K562 (cell line): ENCODE data around the gene RPRD1B. TPM values are rescaled to one million over a fixed set of nuclear protein-coding genes. Genes with fewer than 3 reads are reported as not detected.

ENCODE experiments used
- CREBBP ChIP-seq: IDR thresholded peaks from one replicate; pipeline ENCODE4 v1.6.1; 2012; ENCODE audit warnings: low read depth, mild to moderate bottlenecking, control low read depth, inconsistent platforms, low read length
- DNMT1 ChIP-seq: fragments of 450-650 bp; IDR thresholded peaks from 2 replicates; pipeline ENCODE4 v1.6.1; 2016; ENCODE audit warnings: antibody characterized with exemption, mild to moderate bottlenecking
- ESRRB ChIP-seq: fragments of 250-450 bp; sonication (Bioruptor Pico); IDR thresholded peaks from 2 replicates; pipeline ENCODE4 v1.5.0; 2020; ENCODE audit warnings: mild to moderate bottlenecking, moderate library complexity, borderline replicate concordance
- FOXK1 ChIP-seq: sonication (generic); formaldehyde crosslinking; IDR thresholded peaks from 2 replicates; pipeline ENCODE4 v1.8.0; 2022; ENCODE audit warnings: missing genetic modification reagents, mild to moderate bottlenecking, borderline replicate concordance
- GABPB1 ChIP-seq: sonication (generic); formaldehyde crosslinking; IDR thresholded peaks from 2 replicates; pipeline ENCODE4 v1.8.0; 2022; ENCODE audit warnings: mild to moderate bottlenecking, missing genetic modification reagents
- GTF2E2 ChIP-seq: fragments of 200-800 bp; sonication (Bioruptor generic); IDR thresholded peaks from 2 replicates; pipeline ENCODE4 v1.6.1; 2016; ENCODE audit warnings: missing genetic modification characterization, missing compliant biosample characterization
- HDGF ChIP-seq: fragments of 450-650 bp; IDR thresholded peaks from 2 replicates; pipeline ENCODE4 v1.6.1; 2016
- JUN ChIP-seq, 2 experiments: sonication (generic) in 1 of 2; formaldehyde crosslinking in 1 of 2; IDR thresholded peaks; 2 replicates each; pipeline versions ENCODE4 v1.6.1 to v1.8.0; 2012 to 2022; ENCODE audit warnings: borderline replicate concordance in 2 of 2, mild to moderate bottlenecking in 2 of 2, improper control_type of control experiment in 1 of 2, low read depth in 1 of 2, low read length in 1 of 2, missing genetic modification reagents in 1 of 2
- KAT2B ChIP-seq: IDR thresholded peaks from one replicate; pipeline ENCODE4 v1.6.1; 2012; ENCODE audit warnings: low read depth, mild to moderate bottlenecking, control low read depth, inconsistent platforms, low read length, moderate library complexity
- L3MBTL2 ChIP-seq: fragments of 450-650 bp; IDR thresholded peaks from 2 replicates; pipeline ENCODE4 v1.6.1; 2016; ENCODE audit warnings: mild to moderate bottlenecking, moderate library complexity
- MAFK ChIP-seq: IDR thresholded peaks from 2 replicates; pipeline ENCODE4 v1.6.1; 2011; ENCODE audit warnings: low read length, improper control_type of control experiment
- MAZ ChIP-seq, 2 experiments: fragments of 450-650 bp in 1 of 2; sonication (generic) in 1 of 2; formaldehyde crosslinking; IDR thresholded peaks in 1 of 2; conservative IDR thresholded peaks in 1 of 2; 2 replicates each; pipeline versions ENCODE4 v1.4.0 to v1.5.0; 2020; ENCODE audit warnings: mild to moderate bottlenecking in 1 of 2, missing genetic modification reagents in 1 of 2
- POLR2G ChIP-seq: fragments of 200-400 bp; formaldehyde crosslinking; IDR thresholded peaks from 2 replicates; pipeline ENCODE4 v1.6.1; 2017; ENCODE audit warnings: low read depth, mild to moderate bottlenecking, antibody characterized with exemption, low read length, moderate library complexity
- SNRNP70 ChIP-seq: fragments of 200-400 bp; formaldehyde crosslinking; optimal IDR thresholded peaks from 2 replicates; pipeline ENCODE3; 2017; ENCODE audit warnings: low read depth, low read length
- SREBF1 ChIP-seq: fragments of 150-350 bp; IDR thresholded peaks from 2 replicates; pipeline ENCODE4 v1.6.1; 2014; ENCODE audit warnings: antibody characterized with exemption, low read depth, low read length, borderline replicate concordance
- TAL1 ChIP-seq: fragments of 450-650 bp; IDR thresholded peaks from 2 replicates; pipeline ENCODE4 v1.6.1; 2016; ENCODE audit warnings: mild to moderate bottlenecking
- TBP ChIP-seq: optimal IDR thresholded peaks from 2 replicates; pipeline ENCODE3; 2011; ENCODE audit warnings: low read depth, low read length, improper control_type of control experiment
- ZBTB7A ChIP-seq: IDR thresholded peaks from 2 replicates; pipeline ENCODE4 v1.6.1; 2011; ENCODE audit warnings: low read depth, mild to moderate bottlenecking, low read length, moderate library complexity, borderline replicate concordance; ENCODE audit not compliant: control insufficient read depth
- ZNF232 ChIP-seq: sonication (generic); formaldehyde crosslinking; IDR thresholded peaks from 2 replicates; pipeline ENCODE4 v1.8.0; 2022; ENCODE audit warnings: mild to moderate bottlenecking, missing genetic modification reagents
- polyA plus RNA-seq, 8 experiments: library from polyadenylated mRNA; depleted of rRNA in 4 of 8; stranded (reverse) in 5 of 8; unstranded in 3 of 8; fragments of >200 nt; fragmentation: Nextera tagmentation in 2 of 8; fragmentation: Illumina TruSeq in 1 of 8; extraction: Ambion mirVana in 2 of 8; extraction: Trizol in 1 of 8; gene quantifications; 2 replicates each; pipeline versions ENCODE4 v1.2.1 to v1.2.3, GENCODE V29; 2011 to 2014; ENCODE audit warnings: inconsistent platforms in 1 of 8, missing spikeins in 1 of 8
- total RNA-seq, 7 experiments: library from RNA; depleted of rRNA in 6 of 7; stranded (reverse); fragments of >200 nt in 6 of 7; fragmentation: Illumina TruSeq in 2 of 7; extraction: Trizol in 2 of 7; gene quantifications; 2 replicates each; pipeline versions ENCODE4 v1.2.1 to v1.2.3, GENCODE V29; 2011 to 2021; ENCODE audit warnings: low replicate concordance in 1 of 7
- TF ChIP-seq, protein P1 (sequence below): fragments of 250-450 bp; sonication (Bioruptor Pico); IDR thresholded peaks from 2 replicates; pipeline ENCODE4 v1.5.0; 2021
- TF ChIP-seq, protein P2 (sequence below): fragments of 450-650 bp; IDR thresholded peaks from 2 replicates; pipeline ENCODE4 v1.6.1; 2016
- TF ChIP-seq, protein P3 (sequence below): sonication (generic); formaldehyde crosslinking; IDR thresholded peaks from 2 replicates; pipeline ENCODE4 v1.8.1; 2023; ENCODE audit warnings: mild to moderate bottlenecking, missing genetic modification reagents

The RPRD1B gene
- total and polyA plus RNA-seq, 9 of the 15 experiments (the other 6 are each of a cell fraction or from before 2014, with no cell fraction given), result 5.5 to 43.0 (median 24.4) TPM

DNA sequence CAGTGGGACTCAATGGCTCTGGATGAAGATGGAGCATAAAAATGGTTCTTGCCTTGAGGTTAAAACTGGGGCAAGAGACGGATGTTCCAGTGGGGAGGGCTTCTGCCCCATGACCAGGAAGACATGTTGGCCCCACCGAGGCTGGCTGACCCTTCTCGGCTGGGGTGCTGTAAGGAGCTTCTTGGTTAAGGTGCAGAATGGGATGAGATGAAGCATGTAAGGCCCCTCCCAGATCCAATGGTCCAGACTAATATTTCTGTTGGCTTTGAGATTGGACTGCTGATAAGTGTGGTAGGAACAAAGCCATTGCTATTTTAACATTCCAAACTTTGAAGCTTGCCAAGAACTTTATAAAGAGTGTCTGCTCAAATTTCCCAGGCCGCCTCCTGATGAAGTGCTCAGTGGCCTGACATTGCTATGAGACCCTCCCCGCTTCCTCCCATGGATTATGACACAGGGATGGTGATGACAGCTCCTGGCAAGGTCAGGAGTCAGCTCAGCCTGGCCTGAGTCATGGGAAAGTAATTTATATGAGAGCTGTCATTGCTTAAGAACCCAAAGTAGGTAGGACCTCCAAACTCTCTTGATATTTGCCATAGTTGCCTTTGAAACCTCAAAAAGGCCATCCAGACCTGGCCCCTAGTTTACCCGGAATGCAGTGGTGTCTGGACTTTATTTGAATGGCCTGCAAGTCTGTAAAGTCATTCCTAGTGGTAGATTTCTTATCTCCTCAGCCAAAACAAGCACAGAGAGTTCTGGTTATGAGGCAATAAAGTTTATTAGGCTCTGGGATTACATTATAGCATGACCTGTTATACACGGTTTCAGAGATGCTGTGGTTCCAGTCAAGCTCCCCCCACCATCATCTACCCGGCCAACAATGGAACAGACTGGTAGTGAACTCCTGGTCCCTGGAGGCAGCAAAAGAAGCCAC lies 76.3 kb downstream of the RPRD1B start (continued):
- TF ChIP-seq, protein P1, sequence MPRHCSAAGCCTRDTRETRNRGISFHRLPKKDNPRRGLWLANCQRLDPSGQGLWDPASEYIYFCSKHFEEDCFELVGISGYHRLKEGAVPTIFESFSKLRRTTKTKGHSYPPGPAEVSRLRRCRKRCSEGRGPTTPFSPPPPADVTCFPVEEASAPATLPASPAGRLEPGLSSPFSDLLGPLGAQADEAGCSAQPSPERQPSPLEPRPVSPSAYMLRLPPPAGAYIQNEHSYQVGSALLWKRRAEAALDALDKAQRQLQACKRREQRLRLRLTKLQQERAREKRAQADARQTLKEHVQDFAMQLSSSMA (CRISPR knock-in tag), result no peak
- no peak for TF ChIP-seq GABPB1 (CRISPR knock-in tag)
- TF ChIP-seq GTF2E2, result no peak
- TF ChIP-seq MAZ (CRISPR knock-in tag; conservative IDR thresholded peaks at IDR 0.05 in 1 of 2, IDR thresholded peaks at IDR 0.05 in 1 of 2), result peak in 1 of 2 experiments; percentile 56; a peak in 2 of 4 replicates
- TF ChIP-seq POLR2G, result no peak
- no peak for TF ChIP-seq ZNF232 (CRISPR knock-in tag)
- TF ChIP-seq SREBF1, result 0 out of 2 replicates have a peak, but pooled peaks have one; percentile 28
- TF ChIP-seq CREBBP, result no peak
- TF ChIP-seq ZBTB7A, result peak; percentile 34; the same call in 1 of the 2 replicates
- no peak for TF ChIP-seq FOXK1
- TF ChIP-seq JUN (IDR thresholded peaks at IDR 0.05; ENCODE audit: borderline replicate concordance, low read depth, low read length), result peak; percentile 79; the same call in 1 of the 2 replicates
- 0 out of 2 replicates have a peak, but pooled peaks have one; percentile 22 for TF ChIP-seq JUN (CRISPR knock-in tag; IDR thresholded peaks at IDR 0.05; ENCODE audit: borderline replicate concordance)
- TF ChIP-seq, protein P2, sequence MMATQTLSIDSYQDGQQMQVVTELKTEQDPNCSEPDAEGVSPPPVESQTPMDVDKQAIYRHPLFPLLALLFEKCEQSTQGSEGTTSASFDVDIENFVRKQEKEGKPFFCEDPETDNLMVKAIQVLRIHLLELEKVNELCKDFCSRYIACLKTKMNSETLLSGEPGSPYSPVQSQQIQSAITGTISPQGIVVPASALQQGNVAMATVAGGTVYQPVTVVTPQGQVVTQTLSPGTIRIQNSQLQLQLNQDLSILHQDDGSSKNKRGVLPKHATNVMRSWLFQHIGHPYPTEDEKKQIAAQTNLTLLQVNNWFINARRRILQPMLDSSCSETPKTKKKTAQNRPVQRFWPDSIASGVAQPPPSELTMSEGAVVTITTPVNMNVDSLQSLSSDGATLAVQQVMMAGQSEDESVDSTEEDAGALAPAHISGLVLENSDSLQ, result peak; percentile 88
- peak; percentile 50; the same call in 1 of the 2 replicates for TF ChIP-seq L3MBTL2
- TF ChIP-seq, protein P3, sequence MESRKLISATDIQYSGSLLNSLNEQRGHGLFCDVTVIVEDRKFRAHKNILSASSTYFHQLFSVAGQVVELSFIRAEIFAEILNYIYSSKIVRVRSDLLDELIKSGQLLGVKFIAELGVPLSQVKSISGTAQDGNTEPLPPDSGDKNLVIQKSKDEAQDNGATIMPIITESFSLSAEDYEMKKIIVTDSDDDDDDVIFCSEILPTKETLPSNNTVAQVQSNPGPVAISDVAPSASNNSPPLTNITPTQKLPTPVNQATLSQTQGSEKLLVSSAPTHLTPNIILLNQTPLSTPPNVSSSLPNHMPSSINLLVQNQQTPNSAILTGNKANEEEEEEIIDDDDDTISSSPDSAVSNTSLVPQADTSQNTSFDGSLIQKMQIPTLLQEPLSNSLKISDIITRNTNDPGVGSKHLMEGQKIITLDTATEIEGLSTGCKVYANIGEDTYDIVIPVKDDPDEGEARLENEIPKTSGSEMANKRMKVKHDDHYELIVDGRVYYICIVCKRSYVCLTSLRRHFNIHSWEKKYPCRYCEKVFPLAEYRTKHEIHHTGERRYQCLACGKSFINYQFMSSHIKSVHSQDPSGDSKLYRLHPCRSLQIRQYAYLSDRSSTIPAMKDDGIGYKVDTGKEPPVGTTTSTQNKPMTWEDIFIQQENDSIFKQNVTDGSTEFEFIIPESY (CRISPR knock-in tag), result no peak
- no peak for TF ChIP-seq ESRRB (CRISPR knock-in tag)
- TF ChIP-seq SNRNP70, result no peak
- 0 out of 2 replicates have a peak, but pooled peaks have one; percentile 27 for TF ChIP-seq MAFK
- TF ChIP-seq DNMT1, result no peak
- TF ChIP-seq HDGF, result no peak
- TF ChIP-seq KAT2B, result no peak
- TF ChIP-seq TBP, result no peak
- TF ChIP-seq TAL1, result no peak
